ENCODE results near the gene CRPPA. TPM values are rescaled to one million over a fixed set of nuclear protein-coding genes. Genes with fewer than 3 reads are reported as not detected.
"Not testable (repeated sequence)": the region's sequence is repeated elsewhere in the genome, so short reads cannot be mapped to it uniquely, and the experiment has no call there.

The CRPPA gene
- total RNA-seq, 1 donor from 2014 or later: 3.8 TPM

DNA sequence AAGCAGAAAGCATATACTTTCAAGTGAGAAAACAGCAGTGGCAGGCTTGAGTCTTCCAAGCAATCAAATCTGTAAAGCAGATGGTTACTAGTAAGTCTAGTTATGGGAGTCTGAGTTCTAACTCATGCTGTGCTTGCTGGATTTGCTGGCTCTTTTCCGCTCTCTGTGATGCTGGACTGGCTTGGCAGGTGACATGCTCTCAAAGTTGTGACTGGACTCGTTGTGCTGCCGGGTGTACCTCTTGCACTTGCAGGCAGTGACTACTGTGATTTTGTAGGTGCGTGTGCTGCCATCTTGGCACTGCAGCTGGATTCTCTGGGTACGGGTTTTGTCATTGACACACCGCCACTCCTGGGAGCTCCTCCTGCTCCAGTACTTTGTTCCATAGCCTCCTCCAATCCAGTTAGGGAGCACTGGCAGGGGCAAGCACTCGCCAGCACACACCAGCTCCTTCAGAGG lies 41.1 kb upstream of the CRPPA start:
- peaks cover 23% of the 10 kb centered on the region for H3K4me1 Mint-ChIP-seq (ENCODE audit: low read depth)
- H3K36me3 Mint-ChIP-seq (ENCODE audit: insufficient read depth): no peaks in the 10 kb centered on the region
- DNase-seq (ENCODE audit: low spot score, unreplicated experiment): no peak
- no peaks in the 10 kb centered on the region for H3K27me3 Mint-ChIP-seq
- no peaks in the 10 kb centered on the region for H3K9me3 Mint-ChIP-seq (ENCODE audit: low read depth)
- TF ChIP-seq, protein P1, sequence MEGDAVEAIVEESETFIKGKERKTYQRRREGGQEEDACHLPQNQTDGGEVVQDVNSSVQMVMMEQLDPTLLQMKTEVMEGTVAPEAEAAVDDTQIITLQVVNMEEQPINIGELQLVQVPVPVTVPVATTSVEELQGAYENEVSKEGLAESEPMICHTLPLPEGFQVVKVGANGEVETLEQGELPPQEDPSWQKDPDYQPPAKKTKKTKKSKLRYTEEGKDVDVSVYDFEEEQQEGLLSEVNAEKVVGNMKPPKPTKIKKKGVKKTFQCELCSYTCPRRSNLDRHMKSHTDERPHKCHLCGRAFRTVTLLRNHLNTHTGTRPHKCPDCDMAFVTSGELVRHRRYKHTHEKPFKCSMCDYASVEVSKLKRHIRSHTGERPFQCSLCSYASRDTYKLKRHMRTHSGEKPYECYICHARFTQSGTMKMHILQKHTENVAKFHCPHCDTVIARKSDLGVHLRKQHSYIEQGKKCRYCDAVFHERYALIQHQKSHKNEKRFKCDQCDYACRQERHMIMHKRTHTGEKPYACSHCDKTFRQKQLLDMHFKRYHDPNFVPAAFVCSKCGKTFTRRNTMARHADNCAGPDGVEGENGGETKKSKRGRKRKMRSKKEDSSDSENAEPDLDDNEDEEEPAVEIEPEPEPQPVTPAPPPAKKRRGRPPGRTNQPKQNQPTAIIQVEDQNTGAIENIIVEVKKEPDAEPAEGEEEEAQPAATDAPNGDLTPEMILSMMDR (IDR thresholded peaks at IDR 0.05; ENCODE audit: unreplicated experiment): no peak
- H3K4me3 Mint-ChIP-seq (ENCODE audit: low read depth): no peak overlapping the region
- no peak overlapping the region for H3K27ac Mint-ChIP-seq

- H3K4me1 Mint-ChIP-seq (ENCODE audit: low read depth): peaks cover 16% of the 10 kb centered on the region
- no peaks in the 10 kb centered on the region for H3K27me3 Mint-ChIP-seq
- no peak overlapping the region for H3K27ac Mint-ChIP-seq
Measured at GRCh38 chr7:16460789-16461493, 39.6 kb upstream of the CRPPA start.

DNA sequence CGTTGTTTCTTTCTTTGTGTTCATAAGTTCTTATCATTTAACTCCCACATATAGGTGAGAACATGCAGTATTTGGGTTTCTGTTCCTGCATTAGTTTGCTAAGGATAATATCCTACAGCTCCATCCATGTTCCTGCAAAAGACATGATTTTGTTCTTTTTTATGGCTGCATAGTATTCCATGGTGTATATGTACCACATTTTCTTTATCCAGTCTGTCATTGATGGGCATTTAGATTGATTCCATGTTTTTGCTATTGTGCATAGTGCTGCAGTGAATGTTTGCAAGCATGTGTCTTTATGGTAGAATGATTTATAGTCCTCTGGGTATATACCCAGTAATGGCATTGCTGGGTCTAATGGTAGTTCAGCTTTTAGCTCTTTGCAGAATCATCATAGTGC lies 35.0 kb upstream of the CRPPA start:
- not testable (repeated sequence) for H3K27me3 Mint-ChIP-seq; DNase-seq (ENCODE audit: low spot score, unreplicated experiment); H3K4me3 Mint-ChIP-seq (ENCODE audit: low read depth); H3K9me3 Mint-ChIP-seq (ENCODE audit: low read depth); H3K4me1 Mint-ChIP-seq (ENCODE audit: low read depth); H3K27ac Mint-ChIP-seq; H3K36me3 Mint-ChIP-seq (ENCODE audit: insufficient read depth)

More at GRCh38 chr7:16460789-16461493, 39.6 kb upstream of the CRPPA start:
- Mint-ChIP-seq H3K4me3 (ENCODE audit: low read depth) (no peak overlapping the region), H3K9me3 (ENCODE audit: low read depth) (peaks cover 4% of the 10 kb centered on the region), H3K36me3 (ENCODE audit: insufficient read depth) (no peaks in the 10 kb centered on the region)
- TF ChIP-seq, protein P1 (IDR thresholded peaks at IDR 0.05; ENCODE audit: unreplicated experiment): no peak
- no peak for DNase-seq (ENCODE audit: low spot score, unreplicated experiment)

GRCh38 chr7:16455591-16455990 lies 34.3 kb upstream of the CRPPA start:
- no peaks in the 10 kb centered on the region for H3K4me1 Mint-ChIP-seq (ENCODE audit: low read depth)
- no peaks in the 10 kb centered on the region for H3K36me3 Mint-ChIP-seq (ENCODE audit: insufficient read depth)
- TF ChIP-seq, protein P1 (IDR thresholded peaks at IDR 0.05; ENCODE audit: unreplicated experiment): no peak
- H3K27me3 Mint-ChIP-seq: no peaks in the 10 kb centered on the region
- no peak overlapping the region for H3K27ac Mint-ChIP-seq
- DNase-seq (ENCODE audit: low spot score, unreplicated experiment): no peak
- H3K4me3 Mint-ChIP-seq (ENCODE audit: low read depth): no peak overlapping the region
- H3K9me3 Mint-ChIP-seq (ENCODE audit: low read depth): peaks cover 4% of the 10 kb centered on the region

DNA sequence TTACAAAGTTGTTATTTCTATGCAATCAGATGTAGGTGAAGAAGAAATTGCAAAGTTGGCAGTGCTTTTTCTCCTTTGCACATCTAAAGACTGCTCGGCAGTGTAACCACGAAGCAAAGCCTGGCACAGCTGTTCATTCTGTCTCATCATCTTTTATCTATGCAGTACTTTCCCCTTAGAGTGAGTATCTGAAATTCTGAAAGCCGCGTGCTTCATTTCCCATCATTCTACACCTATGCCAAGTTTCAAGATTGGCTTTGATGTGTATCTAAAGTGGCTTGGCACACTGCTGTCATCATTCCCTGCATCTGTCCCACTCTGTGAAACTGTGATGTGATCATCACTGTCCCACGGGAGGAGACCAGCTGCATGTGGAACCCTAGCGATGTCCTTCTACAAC lies 29.0 kb upstream of the CRPPA start:
- TF ChIP-seq, protein P1 (IDR thresholded peaks at IDR 0.05; ENCODE audit: unreplicated experiment): no peak
- Mint-ChIP-seq H3K27ac (no peak overlapping the region), H3K9me3 (ENCODE audit: low read depth) (no peaks in the 10 kb centered on the region), H3K36me3 (ENCODE audit: insufficient read depth) (no peaks in the 10 kb centered on the region), H3K4me3 (ENCODE audit: low read depth) (no peak overlapping the region), H3K27me3 (no peaks in the 10 kb centered on the region), H3K4me1 (ENCODE audit: low read depth) (peaks cover 6% of the 10 kb centered on the region)
- no peak for DNase-seq (ENCODE audit: low spot score, unreplicated experiment)

DNA sequence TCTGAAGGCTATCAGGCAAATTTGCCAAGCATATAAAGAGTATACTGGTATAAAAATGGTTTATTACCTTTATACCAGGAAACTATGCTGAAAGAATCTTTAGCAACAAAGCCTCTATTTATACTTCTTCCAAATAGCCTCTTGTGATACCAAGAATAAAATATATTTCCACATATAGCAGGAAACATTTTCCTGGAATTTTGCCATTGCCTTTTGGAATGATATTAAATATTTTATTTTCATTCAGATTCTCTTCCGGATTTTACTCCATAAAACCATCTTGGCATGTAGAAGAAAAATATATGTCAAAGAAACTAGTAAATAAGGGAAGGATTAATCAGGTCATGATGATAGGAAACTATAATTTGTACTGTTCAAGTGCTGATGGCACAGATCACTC lies 26.5 kb upstream of the CRPPA start:
- Mint-ChIP-seq H3K4me1 (ENCODE audit: low read depth) (peaks cover 6% of the 10 kb centered on the region), H3K9me3 (ENCODE audit: low read depth) (no peaks in the 10 kb centered on the region), H3K4me3 (ENCODE audit: low read depth) (no peak overlapping the region), H3K36me3 (ENCODE audit: insufficient read depth) (no peaks in the 10 kb centered on the region), H3K27ac (no peak overlapping the region), H3K27me3 (no peaks in the 10 kb centered on the region)
- TF ChIP-seq, protein P1 (IDR thresholded peaks at IDR 0.05; ENCODE audit: unreplicated experiment): no peak
- no peak for DNase-seq (ENCODE audit: low spot score, unreplicated experiment)

Measured in progenitor cell of endocrine pancreas (in vitro differentiated cells).